ENCODE measurements around the gene MRPL20. TPM values are rescaled to one million over a fixed set of nuclear protein-coding genes. Genes with fewer than 3 reads are reported as not detected.
"Not testable (repeated sequence)": the region's sequence is repeated elsewhere in the genome, so short reads cannot be mapped to it uniquely, and the experiment has no call there.

MRPL20 gene
- total and polyA plus RNA-seq, 2 donors (not counting 3 experiments of a cell fraction or from before 2014, with no cell fraction given): 134 to 152 TPM

GRCh38 chr1:1370771-1371300, 36.3 kb downstream of the MRPL20 start:
- no peaks in the 10 kb centered on the region for H4K20me1 ChIP-seq (replicated peaks; ENCODE audit: control insufficient read depth, extremely low read depth, insufficient read depth, low read length)
- ChIA-PET POLR2A (no interaction called here), CTCF (interaction anchor here (1.1 to 2.4 kb wide), 4 partner anchors 17 to 60 kb away, joined by 3 to 8 read pairs (median 3); partner anchors contain the start of genes CCNL2 and DVL1)
- no TSS peak for BruUV-seq (replicated peaks)
- peaks cover 0 to 3% of the 10 kb centered on the region in 2 experiments for H3K36me3 ChIP-seq (ENCODE audit: control insufficient read depth in 2 of 2, extremely low read depth in 1 of 2, insufficient read depth in 2 of 2, low read length in 2 of 2)
- dilution Hi-C loops (cut with MboI; ENCODE audit: extremely low pct_ligation_motif_present, low sequenced_read_pairs) (no loop called here), intact Hi-C loops (cut with micrococcal nuclease) (no loop called here)
- TF ChIP-seq POLR2AphosphoS5 (IDR thresholded peaks at IDR 0.05; ENCODE audit: insufficient read depth, low read depth, low read length): no peak
- TF ChIP-seq CTCF (IDR thresholded peaks at IDR 0.05; ENCODE audit: extremely low read depth in 1 of 2, insufficient read depth in 1 of 2, low read depth in 1 of 2, low read length in 2 of 2): no peak
- no peak for TF ChIP-seq MYC (IDR thresholded peaks at IDR 0.05; ENCODE audit: low read depth, low read length)
- no peak for TF ChIP-seq JUN (IDR thresholded peaks at IDR 0.05; ENCODE audit: borderline replicate concordance, insufficient read depth, insufficient read length, low read depth)
- TF ChIP-seq FOS (IDR thresholded peaks at IDR 0.05; ENCODE audit: borderline replicate concordance, insufficient read depth, low read length): no peak
- no peak for TF ChIP-seq POLR2A (IDR thresholded peaks at IDR 0.05; ENCODE audit: low read depth, low read length)
- no peak for TF ChIP-seq EZH2 (IDR thresholded peaks at IDR 0.05; ENCODE audit: borderline replicate concordance, low read depth, low read length, severe bottlenecking)
- TF ChIP-seq MAX (IDR thresholded peaks at IDR 0.05; ENCODE audit: insufficient read depth, insufficient read length): no peak
- no peak for TF ChIP-seq GATA2 (IDR thresholded peaks at IDR 0.05; ENCODE audit: insufficient read depth, insufficient read length, low read depth, low read length)
- no peak overlapping the region for H3K4me2 ChIP-seq (ENCODE audit: insufficient read depth, low read length)
- no peaks in the 10 kb centered on the region for H3K9me1 ChIP-seq (replicated peaks; ENCODE audit: control insufficient read depth, extremely low read depth, insufficient read depth, low read length)
- FAIRE-seq (no peak), DNase-seq (ENCODE audit: low read depth, low spot score) (no peak)
- no peaks in the 10 kb centered on the region for H3K27me3 ChIP-seq (ENCODE audit: control insufficient read depth in 2 of 2, insufficient read depth in 2 of 2, low read length in 2 of 2)
- peaks cover 19% of the 10 kb centered on the region for H3K79me2 ChIP-seq (ENCODE audit: control insufficient read depth, insufficient read depth, low read length)
- H3K27ac ChIP-seq (ENCODE audit: insufficient read depth, low read depth, low read length): no peak overlapping the region
- peaks cover 3% of the 10 kb centered on the region for H3K9me3 ChIP-seq (replicated peaks; ENCODE audit: control insufficient read depth, insufficient read depth, low read length)
- H2AFZ ChIP-seq (ENCODE audit: low read depth, low read length): no peak overlapping the region
- H3K4me1 ChIP-seq (ENCODE audit: control insufficient read depth, extremely low read depth, insufficient read depth, low read length): peaks cover 13% of the 10 kb centered on the region
- no peak overlapping the region for H3K4me3 ChIP-seq (replicated peaks in 1 of 3; ENCODE audit: insufficient read depth in 1 of 3, low read depth in 1 of 3, low read length in 3 of 3)
- no peak overlapping the region for H3K9ac ChIP-seq (replicated peaks; ENCODE audit: extremely low read depth, insufficient read depth, low read length)

DNA sequence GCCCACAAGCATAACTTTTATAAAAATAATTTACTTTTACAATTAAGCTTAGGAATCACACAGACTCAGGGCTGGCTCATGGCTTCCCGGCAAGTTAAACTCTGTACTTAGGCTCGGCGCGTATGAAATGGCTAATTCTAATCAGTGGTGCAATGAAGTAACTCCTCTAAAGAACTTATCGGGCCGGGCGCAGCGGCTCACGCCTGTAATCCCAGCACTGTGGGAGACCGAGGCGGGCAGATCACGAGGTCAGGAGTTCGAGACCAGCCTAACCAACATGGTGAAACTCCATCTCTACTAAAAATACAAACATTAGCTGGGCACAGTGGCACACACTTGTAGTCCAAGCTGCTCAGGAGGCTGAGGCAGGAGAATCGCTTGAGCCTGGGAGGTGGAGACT, 37.0 kb downstream of the MRPL20 start:
- Histone ChIP-seq H3K4me1 (ENCODE audit: control insufficient read depth, extremely low read depth, insufficient read depth, low read length) (peaks cover 13% of the 10 kb centered on the region), H3K79me2 (ENCODE audit: control insufficient read depth, insufficient read depth, low read length) (peaks cover 19% of the 10 kb centered on the region)
- H3K27ac ChIP-seq (ENCODE audit: insufficient read depth, low read depth, low read length); DNase-seq (ENCODE audit: low read depth, low spot score); H3K4me2 ChIP-seq (ENCODE audit: insufficient read depth, low read length); POLR2A ChIA-PET; H3K9me3 ChIP-seq (replicated peaks; ENCODE audit: control insufficient read depth, insufficient read depth, low read length); intact Hi-C loops (cut with micrococcal nuclease); CTCF ChIA-PET; H2AFZ ChIP-seq (ENCODE audit: low read depth, low read length); H3K9me1 ChIP-seq (replicated peaks; ENCODE audit: control insufficient read depth, extremely low read depth, insufficient read depth, low read length); BruUV-seq (replicated peaks); H3K4me3 ChIP-seq (replicated peaks in 1 of 3; ENCODE audit: insufficient read depth in 1 of 3, low read depth in 1 of 3, low read length in 3 of 3); dilution Hi-C loops (cut with MboI; ENCODE audit: extremely low pct_ligation_motif_present, low sequenced_read_pairs); H3K36me3 ChIP-seq (ENCODE audit: control insufficient read depth in 2 of 2, extremely low read depth in 1 of 2, insufficient read depth in 2 of 2, low read length in 2 of 2); H4K20me1 ChIP-seq (replicated peaks; ENCODE audit: control insufficient read depth, extremely low read depth, insufficient read depth, low read length); H3K9ac ChIP-seq (replicated peaks; ENCODE audit: extremely low read depth, insufficient read depth, low read length); H3K27me3 ChIP-seq (ENCODE audit: control insufficient read depth in 2 of 2, insufficient read depth in 2 of 2, low read length in 2 of 2); FAIRE-seq: not testable (repeated sequence)
